ENCODE data around the gene PI4KB.
A peak's percentile ranks its signal among the peaks of the same experiment; 100 is the strongest.

Gene PI4KB

GRCh38 chr1:151251656-151252470 lies 75.4 kb downstream of the PI4KB start:
- DNase-seq = peak in 7 of 10 donors; percentile 14 to 88 (median 56)
- intact Hi-C loops (cut with DNase I) = loop anchor here (1.0 kb wide), 1 partner anchor 56 kb away; no protein-coding TSS in a partner anchor

- no peak for DNase-seq
Measured at GRCh38 chr1:151246786-151247185, 80.4 kb downstream of the PI4KB start.

DNA sequence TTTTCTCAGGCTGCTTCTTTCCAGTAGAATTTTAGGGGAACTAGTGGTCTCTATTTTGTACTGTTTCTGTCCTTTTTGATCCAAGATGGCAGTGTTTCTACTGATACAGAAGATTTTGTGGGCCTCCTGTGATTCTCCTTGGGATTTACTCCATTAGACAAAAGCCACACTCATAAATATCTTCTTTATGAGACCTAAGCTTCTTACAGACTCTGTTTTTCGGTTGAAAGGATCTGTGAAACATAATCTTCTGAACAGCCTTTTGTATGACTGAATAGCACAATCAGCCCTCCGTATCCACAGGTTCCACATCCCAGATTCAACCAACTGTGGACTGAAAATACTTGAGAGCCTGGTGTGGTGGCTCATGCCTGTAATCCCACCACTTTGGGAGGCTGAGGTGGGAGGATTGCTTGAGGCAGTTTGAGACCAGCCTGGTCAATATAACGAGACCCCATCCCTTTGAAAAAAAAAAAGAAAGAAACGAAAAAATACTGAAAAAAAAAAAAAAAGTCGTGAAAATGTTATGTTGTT lies 83.5 kb downstream of the PI4KB start:
- intact Hi-C loops (cut with DNase I) = no loop called here
- no peak for DNase-seq

More at GRCh38 chr1:151246786-151247185, 80.4 kb downstream of the PI4KB start:
- intact Hi-C loops (cut with DNase I) = no loop called here

- DNase-seq = no peak
- intact Hi-C loops (cut with DNase I) = no loop called here
Measured at GRCh38 chr1:151242442-151242841, 84.8 kb downstream of the PI4KB start.

All from posterior cingulate gyrus (tissue), 11 donors.